ENCODE measurements around the gene NOD1. TPM values are rescaled to one million over a fixed set of nuclear protein-coding genes. Genes with fewer than 3 reads are reported as not detected.
"Not testable (repeated sequence)": the region's sequence is repeated elsewhere in the genome, so short reads cannot be mapped to it uniquely, and the experiment has no call there.

Gene NOD1
- total RNA-seq, 4 donors from 2014 or later, result 9.2 to 22.1 (median 12.7) TPM

DNA sequence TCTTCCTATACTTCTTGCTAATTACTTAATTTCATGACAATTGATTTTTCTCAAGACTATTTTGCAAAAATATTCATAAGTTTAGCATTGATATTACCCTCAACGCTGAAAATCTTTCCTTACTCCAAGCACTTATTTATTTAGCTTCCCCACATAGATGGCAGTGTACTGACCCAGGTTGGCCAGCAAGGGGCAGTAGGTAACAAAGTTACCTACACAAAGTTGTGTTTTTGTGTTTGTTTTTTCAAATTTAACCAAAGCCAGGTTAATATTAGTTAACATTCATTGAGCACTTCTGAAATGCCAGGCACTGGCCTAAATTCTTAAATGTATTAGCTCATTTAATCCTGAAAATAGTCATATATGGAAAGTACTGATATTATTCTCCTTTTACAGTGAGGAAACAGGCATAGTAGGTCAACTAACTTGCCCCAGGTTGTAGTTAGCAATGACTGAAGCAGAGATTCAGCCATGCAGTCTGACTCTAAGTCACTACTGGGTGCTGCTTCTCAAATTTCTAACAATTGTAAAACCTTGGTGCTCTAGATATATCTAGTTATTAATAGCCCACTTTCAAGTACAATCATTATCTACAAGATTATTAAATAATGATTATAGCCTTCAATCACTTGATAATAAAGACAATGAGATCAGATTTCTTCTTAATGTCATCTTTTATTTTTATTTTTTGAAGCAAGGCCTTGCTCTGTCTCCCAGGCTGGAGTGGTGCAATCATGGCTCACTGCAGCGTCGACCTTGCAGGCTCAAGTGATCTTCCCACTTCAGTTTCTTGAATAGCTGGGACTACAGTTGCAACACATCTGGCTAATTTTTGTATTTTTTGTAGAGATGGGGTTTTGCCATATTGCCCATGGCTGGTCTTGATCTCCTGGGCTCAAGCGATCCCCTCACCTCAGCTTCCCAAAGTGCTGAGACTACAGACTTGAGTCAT is 31.8 kb upstream of the NOD1 start:
- no peak overlapping the region for H3K27ac ChIP-seq
- no peak overlapping the region for H3K4me3 ChIP-seq
- TF ChIP-seq, protein P1, sequence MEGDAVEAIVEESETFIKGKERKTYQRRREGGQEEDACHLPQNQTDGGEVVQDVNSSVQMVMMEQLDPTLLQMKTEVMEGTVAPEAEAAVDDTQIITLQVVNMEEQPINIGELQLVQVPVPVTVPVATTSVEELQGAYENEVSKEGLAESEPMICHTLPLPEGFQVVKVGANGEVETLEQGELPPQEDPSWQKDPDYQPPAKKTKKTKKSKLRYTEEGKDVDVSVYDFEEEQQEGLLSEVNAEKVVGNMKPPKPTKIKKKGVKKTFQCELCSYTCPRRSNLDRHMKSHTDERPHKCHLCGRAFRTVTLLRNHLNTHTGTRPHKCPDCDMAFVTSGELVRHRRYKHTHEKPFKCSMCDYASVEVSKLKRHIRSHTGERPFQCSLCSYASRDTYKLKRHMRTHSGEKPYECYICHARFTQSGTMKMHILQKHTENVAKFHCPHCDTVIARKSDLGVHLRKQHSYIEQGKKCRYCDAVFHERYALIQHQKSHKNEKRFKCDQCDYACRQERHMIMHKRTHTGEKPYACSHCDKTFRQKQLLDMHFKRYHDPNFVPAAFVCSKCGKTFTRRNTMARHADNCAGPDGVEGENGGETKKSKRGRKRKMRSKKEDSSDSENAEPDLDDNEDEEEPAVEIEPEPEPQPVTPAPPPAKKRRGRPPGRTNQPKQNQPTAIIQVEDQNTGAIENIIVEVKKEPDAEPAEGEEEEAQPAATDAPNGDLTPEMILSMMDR (IDR thresholded peaks at IDR 0.05), result peak; percentile 55 to 80 (median 62)
- TF ChIP-seq POLR2A (IDR thresholded peaks at IDR 0.05), result no peak
- intact Hi-C loops (cut with DNase I; ENCODE audit: low total_unique reads), result no loop called here
- H3K9me3 ChIP-seq, result no peaks in the 10 kb centered on the region
- H3K36me3 ChIP-seq, result no peaks in the 10 kb centered on the region
- DNase-seq, result no peak
- no peaks in the 10 kb centered on the region for H3K4me1 ChIP-seq
- H3K27me3 ChIP-seq, result no peaks in the 10 kb centered on the region

DNA sequence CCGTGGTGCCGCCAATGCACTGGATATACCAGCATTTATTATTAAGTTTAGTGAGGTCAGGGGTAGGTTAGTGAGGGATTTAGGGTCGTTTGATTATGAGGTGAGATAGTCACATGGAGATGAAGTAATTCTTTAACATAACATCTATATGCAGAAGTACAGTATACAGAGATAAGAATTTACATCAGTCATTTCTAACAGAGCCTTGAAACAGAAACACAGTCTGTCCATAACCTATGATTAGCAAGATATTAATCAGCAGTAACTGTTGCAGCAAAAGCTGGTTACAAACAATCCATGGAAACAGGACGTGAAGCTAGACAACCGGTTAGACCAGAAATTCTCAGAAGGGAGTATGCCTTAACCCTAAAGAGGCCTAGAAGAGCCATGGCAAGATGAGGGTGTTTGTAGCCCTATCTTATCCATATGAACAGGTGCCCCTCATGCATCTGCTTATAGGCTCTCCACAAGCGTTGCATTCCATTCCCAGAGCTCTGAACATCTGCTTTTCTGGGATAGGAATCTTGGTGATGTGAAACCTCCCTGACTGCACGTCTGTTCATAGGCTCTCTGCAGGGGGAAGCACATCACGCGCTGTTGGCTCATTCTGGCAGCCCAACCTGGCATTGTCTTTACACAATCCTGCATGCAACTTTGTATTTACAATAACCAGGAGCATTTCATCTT is 30.7 kb upstream of the NOD1 start:
- H3K4me1 ChIP-seq; H3K27me3 ChIP-seq; H3K4me3 ChIP-seq; H3K36me3 ChIP-seq; H3K9me3 ChIP-seq; DNase-seq; H3K27ac ChIP-seq; intact Hi-C loops (cut with DNase I; ENCODE audit: low total_unique reads): not testable (repeated sequence)

DNA sequence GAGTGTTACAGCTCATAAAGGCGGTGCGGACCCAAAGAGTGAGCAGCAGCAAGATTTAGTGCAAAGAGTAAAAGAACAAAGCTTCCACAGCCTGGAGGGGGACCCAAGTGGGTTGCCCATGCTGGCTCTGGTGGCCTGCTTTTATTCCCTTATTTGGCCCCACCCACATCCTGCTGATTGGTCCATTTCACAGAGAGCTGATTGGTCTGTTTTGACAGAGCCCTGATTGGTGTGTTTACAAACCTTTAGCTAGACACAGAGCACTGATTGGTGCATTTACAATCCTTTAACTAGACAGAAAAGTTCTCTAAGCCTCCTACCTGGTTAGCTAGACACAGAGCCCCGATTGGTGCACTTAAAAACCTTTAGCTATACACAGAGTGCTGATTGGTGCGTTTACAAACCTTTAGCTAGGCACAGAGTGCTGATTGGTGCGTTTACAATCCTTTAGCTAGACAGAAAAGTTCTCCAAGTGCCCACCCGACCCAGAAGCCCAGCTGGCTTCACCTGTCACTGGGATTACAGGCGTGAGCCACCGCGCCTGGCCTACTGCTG is 28.8 kb upstream of the NOD1 start:
- intact Hi-C loops (cut with DNase I; ENCODE audit: low total_unique reads); H3K9me3 ChIP-seq; H3K36me3 ChIP-seq; H3K27me3 ChIP-seq; H3K4me3 ChIP-seq; DNase-seq; H3K4me1 ChIP-seq; H3K27ac ChIP-seq: not testable (repeated sequence)

DNA sequence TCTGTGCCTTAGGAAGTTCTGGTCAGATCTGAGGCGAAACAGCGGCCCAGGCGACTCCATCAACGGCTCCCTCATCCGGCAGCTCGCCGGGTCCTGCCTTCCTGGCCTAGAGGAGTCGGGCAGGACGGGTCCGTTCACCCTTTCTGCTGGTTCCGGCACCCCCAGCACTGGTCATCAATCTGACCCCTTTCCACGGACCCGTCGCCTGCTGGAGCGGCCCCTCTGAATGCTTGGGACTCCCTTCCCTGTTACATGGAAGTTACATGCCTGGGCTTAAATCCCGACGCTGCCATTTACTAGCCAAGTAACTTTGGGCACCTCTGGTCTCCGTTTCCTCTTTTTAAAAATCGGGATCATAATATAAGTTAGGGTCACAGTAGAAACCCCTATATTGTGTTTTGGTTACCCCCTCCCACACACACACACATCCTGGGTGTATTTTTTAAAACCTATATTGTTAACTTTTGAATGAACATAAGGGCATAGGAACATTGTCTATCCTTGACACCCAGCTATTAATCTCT is 26.7 kb upstream of the NOD1 start:
- DNase-seq, result no peak
- Histone ChIP-seq H3K4me3 (peak overlapping the region; percentile 71 to 90), H3K27ac (peak overlapping the region; percentile 85 to 87), H3K36me3 (no peaks in the 10 kb centered on the region), H3K9me3 (no peaks in the 10 kb centered on the region), H3K27me3 (no peaks in the 10 kb centered on the region), H3K4me1 (no peaks in the 10 kb centered on the region)
- TF ChIP-seq, protein P1 (IDR thresholded peaks at IDR 0.05), result peak in 1 of 4 experiments; percentile 35
- no peak for TF ChIP-seq POLR2A (IDR thresholded peaks at IDR 0.05)
- intact Hi-C loops (cut with DNase I; ENCODE audit: low total_unique reads), result no loop called here

DNA sequence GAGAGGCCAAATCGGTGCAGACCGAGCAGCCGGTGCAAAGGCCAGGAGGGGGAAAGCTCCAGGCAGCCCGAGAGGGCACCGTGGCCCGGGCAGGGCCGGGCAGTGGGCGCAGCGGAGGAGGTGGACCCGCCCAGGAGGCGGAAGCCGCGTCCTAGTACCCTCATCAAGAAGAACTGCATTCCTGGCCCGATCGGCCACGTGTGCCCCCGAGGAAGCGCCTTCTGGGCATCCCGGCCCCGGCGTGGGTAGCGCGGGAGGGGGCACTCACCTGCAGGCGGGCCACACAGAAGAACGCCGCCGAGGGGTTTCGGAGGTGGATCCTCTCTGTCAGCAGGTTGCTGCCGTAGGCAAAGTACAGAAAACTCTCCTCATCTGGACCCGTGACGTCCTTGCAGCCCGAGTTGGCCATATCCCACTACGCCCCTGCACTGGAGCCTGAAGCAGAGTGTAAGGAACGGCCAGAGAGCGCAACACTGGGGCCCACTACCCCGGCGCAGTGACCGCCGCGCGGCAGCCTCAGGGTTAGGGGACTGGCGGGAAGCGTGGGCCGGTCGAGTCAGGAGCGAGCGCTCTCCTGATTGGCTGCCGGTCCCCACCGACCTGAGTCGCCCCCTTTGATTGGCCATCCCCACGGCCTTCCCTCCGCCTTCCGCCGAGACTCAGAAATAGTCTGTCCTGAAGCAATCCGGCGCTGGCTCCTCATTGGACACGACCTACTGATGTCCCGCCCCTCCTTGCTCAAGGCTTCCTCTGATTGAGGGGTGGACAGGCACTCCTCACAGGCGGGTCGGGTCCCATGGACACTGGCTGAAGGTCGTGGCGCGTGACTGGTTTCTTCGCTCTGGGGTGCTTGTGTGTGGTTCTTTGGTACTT is 26.0 kb upstream of the NOD1 start, which contains the start of gene GGCT:
Gene GGCT (minus strand): TSS at position 529 of the 873 bp plus-strand sequence. CDS start 120 bp downstream, at position 409.
- H3K27ac ChIP-seq, result peak within 1 kb of the TSS; percentile 85 to 87
- H3K27me3 ChIP-seq, result no peaks in the 10 kb centered on the region
- TF ChIP-seq POLR2A (IDR thresholded peaks at IDR 0.05), result peak; percentile 68 to 71
- TF ChIP-seq, protein P1 (IDR thresholded peaks at IDR 0.05), result peak in 1 of 4 experiments; percentile 29
- peak; percentile 98 to 99 for DNase-seq
- intact Hi-C loops (cut with DNase I; ENCODE audit: low total_unique reads), result no loop called here
- no peaks in the 10 kb centered on the region for H3K9me3 ChIP-seq
- no peaks in the 10 kb centered on the region for H3K36me3 ChIP-seq
- H3K4me3 ChIP-seq, result peak within 1 kb of the TSS; percentile 71 to 90
- H3K4me1 ChIP-seq, result no peaks in the 10 kb centered on the region
